Cardiac fibroblast (primary cell): ENCODE data around the gene ATRNL1.

Source experiments
- DNase-seq, 2 donors: peaks; one replicate each; pipeline versions ENCODE4 v3.0.0 to v3.0.0-alpha.2; 2010; ENCODE audit warnings: low read depth in 2 of 2
- H3K4me3 ChIP-seq, 2 donors: replicated peaks in 1 of 2; 1 replicate in 1 of 2; 2 replicates in 1 of 2; pipeline ENCODE4 v1.5.1; 2011; ENCODE audit warnings: low read depth in 2 of 2, low read length in 2 of 2, mild to moderate bottlenecking in 2 of 2, moderate library complexity in 1 of 2
- TF ChIP-seq, protein P1 (sequence below): IDR thresholded peaks from one replicate; pipeline ENCODE4 v1.5.1; 2011; ENCODE audit warnings: low read depth, mild to moderate bottlenecking, low read length, inconsistent platforms

ATRNL1 gene

DNA sequence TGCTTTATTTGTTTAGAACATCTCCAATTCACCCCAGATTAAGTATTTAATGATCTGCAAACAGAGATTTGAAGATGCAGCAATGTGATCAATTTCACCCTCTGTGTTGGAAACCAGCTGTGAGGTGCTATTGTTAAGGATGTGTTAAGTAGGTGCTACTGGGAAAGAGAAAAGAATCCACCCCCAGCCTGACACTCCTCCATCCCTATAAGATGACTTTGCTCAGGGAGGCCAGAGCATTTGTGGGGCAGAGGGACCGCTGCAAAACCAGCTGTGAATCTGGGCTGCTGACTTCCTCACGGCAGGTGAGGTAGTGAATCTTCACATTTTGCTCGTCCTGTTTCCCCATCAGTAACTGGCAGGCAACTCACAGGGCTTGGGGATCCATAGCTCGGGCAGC, 882.3 kb downstream of the ATRNL1 start:
- H3K4me3 ChIP-seq: no peak overlapping the region
- TF ChIP-seq, protein P1, sequence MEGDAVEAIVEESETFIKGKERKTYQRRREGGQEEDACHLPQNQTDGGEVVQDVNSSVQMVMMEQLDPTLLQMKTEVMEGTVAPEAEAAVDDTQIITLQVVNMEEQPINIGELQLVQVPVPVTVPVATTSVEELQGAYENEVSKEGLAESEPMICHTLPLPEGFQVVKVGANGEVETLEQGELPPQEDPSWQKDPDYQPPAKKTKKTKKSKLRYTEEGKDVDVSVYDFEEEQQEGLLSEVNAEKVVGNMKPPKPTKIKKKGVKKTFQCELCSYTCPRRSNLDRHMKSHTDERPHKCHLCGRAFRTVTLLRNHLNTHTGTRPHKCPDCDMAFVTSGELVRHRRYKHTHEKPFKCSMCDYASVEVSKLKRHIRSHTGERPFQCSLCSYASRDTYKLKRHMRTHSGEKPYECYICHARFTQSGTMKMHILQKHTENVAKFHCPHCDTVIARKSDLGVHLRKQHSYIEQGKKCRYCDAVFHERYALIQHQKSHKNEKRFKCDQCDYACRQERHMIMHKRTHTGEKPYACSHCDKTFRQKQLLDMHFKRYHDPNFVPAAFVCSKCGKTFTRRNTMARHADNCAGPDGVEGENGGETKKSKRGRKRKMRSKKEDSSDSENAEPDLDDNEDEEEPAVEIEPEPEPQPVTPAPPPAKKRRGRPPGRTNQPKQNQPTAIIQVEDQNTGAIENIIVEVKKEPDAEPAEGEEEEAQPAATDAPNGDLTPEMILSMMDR: no peak
- no peak for DNase-seq

DNA sequence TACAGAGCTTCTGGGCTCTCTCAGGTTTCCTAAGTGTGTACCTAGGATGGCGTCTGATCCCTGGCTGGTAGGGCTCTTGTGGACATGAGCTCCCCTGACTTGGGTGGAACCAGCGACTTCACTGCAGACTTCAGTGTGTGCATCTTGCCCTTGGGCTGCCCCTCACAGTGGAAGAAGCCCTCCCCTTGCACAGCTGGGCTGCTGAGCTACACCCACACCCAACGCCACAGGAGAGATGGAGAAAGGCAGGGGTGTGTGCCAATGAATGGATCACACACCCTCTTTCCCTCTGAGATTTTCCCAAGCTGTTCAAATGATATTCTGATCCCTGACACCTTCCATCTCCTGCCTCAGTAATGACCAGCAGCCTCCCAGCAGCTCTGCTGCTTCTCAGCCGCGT, 883.2 kb downstream of the ATRNL1 start:
- H3K4me3 ChIP-seq: no peak overlapping the region

DNA sequence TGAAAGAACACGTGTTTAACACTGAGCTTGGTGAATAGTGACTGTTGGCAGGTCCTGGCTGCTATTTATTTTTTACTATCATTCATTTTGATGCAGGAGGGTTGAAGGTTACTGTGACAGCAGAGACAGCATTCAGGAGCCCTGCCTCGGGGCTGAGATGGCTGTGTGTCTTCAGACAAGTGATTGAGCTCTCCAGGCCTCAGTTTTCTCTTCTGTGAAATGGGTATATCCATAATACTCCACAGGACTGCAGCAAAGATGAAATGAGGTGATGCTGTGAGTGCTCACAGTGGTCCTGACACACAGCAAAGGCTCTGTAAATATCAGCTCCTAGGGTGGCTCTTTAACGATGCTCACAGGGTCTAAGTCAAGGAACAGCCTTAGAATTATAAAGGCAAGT, 884.7 kb downstream of the ATRNL1 start:
- no peak overlapping the region for H3K4me3 ChIP-seq
- TF ChIP-seq, protein P1: no peak
- DNase-seq: no peak

More for the DNA sequence above, 883.2 kb downstream of the ATRNL1 start:
- no peak for DNase-seq
- TF ChIP-seq, protein P1: no peak

DNA sequence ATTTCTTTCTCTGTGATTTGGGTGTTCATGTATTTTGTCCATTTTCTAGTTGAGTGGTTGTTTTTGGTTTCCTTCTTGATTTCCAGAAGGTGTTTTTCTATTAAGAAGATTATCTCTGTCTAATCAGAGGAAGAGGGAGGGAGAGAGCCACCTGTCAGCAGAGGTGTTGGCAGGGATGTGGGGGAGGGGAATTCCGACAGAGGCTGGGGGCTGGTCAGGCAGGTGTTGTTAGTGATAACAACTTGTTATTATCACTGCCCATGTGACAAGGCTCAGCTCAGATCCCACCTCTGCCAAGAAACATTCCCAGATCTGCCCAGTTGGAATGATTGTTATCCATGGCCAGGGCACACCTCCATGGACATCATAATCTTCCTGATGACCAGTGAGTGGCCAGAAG, 886.4 kb downstream of the ATRNL1 start:
- TF ChIP-seq, protein P1: no peak
- no peak overlapping the region for H3K4me3 ChIP-seq
- DNase-seq: no peak

DNA sequence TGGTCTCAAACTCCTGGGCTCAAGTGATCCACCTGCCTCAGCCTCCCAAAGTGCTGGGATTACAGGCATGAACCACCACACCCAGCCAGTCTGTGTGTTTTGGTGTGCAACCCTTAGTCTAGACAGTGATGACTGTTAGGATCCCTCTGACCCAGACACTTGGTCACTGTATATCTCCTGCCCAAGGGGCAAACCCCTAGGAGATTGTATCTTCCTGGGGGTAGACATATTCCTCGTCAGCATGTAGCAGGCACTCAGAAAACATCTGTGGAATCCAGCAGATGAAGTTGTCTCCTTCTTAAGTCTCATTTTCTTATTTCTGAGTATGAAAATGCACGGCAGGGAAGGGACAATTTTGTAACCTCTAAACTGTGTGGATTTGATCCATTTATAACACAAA, 887.3 kb downstream of the ATRNL1 start:
- H3K4me3 ChIP-seq: no peak overlapping the region
- TF ChIP-seq, protein P1: no peak
- peak in 1 of 2 donors; percentile 16 for DNase-seq

DNA sequence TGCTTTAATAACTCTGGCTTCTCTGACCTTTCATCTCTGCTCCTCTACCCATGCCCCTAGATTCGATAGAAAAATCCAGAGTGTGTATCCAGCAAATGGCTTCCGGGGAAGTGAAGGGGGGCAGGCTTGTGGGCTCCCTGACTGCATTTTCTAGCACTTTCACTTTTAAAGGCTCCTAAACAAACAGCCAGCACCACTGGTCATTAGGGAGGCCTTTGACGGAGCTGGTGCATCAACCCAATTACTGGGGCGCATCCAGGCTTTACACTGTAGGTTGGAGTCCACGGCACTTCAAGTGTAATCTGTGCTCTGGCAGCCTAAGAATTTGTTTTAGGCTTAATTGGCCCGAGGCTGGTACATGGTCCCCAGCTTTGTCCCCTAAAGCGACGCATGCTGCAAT, 887.9 kb downstream of the ATRNL1 start:
- no peak for DNase-seq
- TF ChIP-seq, protein P1: no peak
- H3K4me3 ChIP-seq: no peak overlapping the region

DNA sequence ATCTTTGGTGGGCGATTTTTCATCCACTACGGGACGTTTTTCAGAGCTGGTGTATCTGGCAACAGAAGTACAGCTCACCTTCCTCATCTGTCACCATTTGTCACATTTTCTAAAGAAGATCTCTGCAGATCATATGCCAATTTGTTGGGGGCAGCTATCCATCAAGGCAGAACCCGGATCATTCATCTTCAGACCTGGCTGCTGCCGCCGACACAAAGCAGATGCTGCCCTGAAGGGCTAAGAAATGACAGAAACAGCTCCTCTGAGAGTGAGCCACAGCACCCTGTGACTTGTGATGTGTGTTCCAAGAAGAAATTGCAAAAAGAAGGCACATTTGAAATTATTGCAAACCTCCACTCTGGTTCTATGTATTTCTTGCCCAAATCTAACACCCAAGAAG, 888.9 kb downstream of the ATRNL1 start:
- H3K4me3 ChIP-seq: no peak overlapping the region
- TF ChIP-seq, protein P1: no peak
- no peak for DNase-seq
